Kidney epithelial cell (primary cell): Measurements from ENCODE around the gene GART. TPM values are rescaled to one million over a fixed set of nuclear protein-coding genes. Genes with fewer than 3 reads are reported as not detected.

Experiments used
- DNase-seq: peaks from one replicate; pipeline ENCODE4 v3.0.0-alpha.2; 2010; ENCODE audit warnings: low read depth
- H3K27me3 ChIP-seq: 2 replicates; pipeline ENCODE4 v1.6.0; 2011; ENCODE audit warnings: low read length; ENCODE audit not compliant: control insufficient read depth, insufficient read depth
- H3K36me3 ChIP-seq: 2 replicates; pipeline ENCODE4 v1.5.1; 2011; ENCODE audit warnings: low read length; ENCODE audit not compliant: control insufficient read depth, insufficient read depth
- H3K4me3 ChIP-seq: 2 replicates; pipeline ENCODE4 v1.5.1; 2011; ENCODE audit warnings: low read depth, mild to moderate bottlenecking, control low read depth, low read length
- CTCF ChIP-seq: IDR thresholded peaks from 2 replicates; pipeline ENCODE4 v1.5.1; 2011; ENCODE audit warnings: mild to moderate bottlenecking, moderate library complexity, low read length, control low read depth, inconsistent platforms; ENCODE audit not compliant: insufficient read depth, poor library complexity, severe bottlenecking
- total RNA-seq: library from RNA; depleted of rRNA; stranded (reverse); fragments of >200 nt; gene quantifications from 2 replicates; pipeline ENCODE4 v1.2.3, GENCODE V29; 2015

Gene GART
- total RNA-seq, 1 donor from 2014 or later: 161 TPM

- TF ChIP-seq CTCF: no peak
- H3K36me3 ChIP-seq: peaks cover 2% of the 10 kb centered on the region
- DNase-seq: no peak
- H3K4me3 ChIP-seq: no peak overlapping the region
- no peaks in the 10 kb centered on the region for H3K27me3 ChIP-seq
Measured at GRCh38 chr21:33461538-33462250, 80.2 kb downstream of the GART start.

- no peaks in the 10 kb centered on the region for H3K27me3 ChIP-seq
- no peak for DNase-seq
- H3K4me3 ChIP-seq: no peak overlapping the region
- no peak for TF ChIP-seq CTCF
- peaks cover 2% of the 10 kb centered on the region for H3K36me3 ChIP-seq
Measured at GRCh38 chr21:33458861-33459260, 83.1 kb downstream of the GART start.

- TF ChIP-seq CTCF: no peak
- H3K36me3 ChIP-seq: no peaks in the 10 kb centered on the region
- H3K4me3 ChIP-seq: no peak overlapping the region
- no peaks in the 10 kb centered on the region for H3K27me3 ChIP-seq
- no peak for DNase-seq
Measured at GRCh38 chr21:33455686-33456446, 86.1 kb downstream of the GART start.

Other genes starting within 250 kb of the GART start
- 18.7 and 20.9 TPM in 2 replicates for gene IFNAR1, start 217.1 kb downstream of the GART start, total RNA-seq
- gene IFNGR2, start 138.7 kb downstream of the GART start, total RNA-seq: 64.1 and 66.5 TPM in 2 replicates
- 29.4 and 32.0 TPM in 2 replicates for gene TMEM50B, start 62.1 kb downstream of the GART start, total RNA-seq
- gene DNAJC28, start 50.4 kb downstream of the GART start, total RNA-seq: 2.4 and 3.1 TPM in 2 replicates
- 139 and 291 TPM in 2 replicates for gene SON, start 921 bp upstream of the GART start, total RNA-seq
- 6.8 and 9.1 TPM in 2 replicates for gene DONSON, start 46.6 kb upstream of the GART start, total RNA-seq
- 12.6 and 22.7 TPM in 2 replicates for gene CRYZL1, start 99.6 kb upstream of the GART start, total RNA-seq
- gene ITSN1, start 100.4 kb upstream of the GART start, total RNA-seq: 11.8 and 20.4 TPM in 2 replicates